ENCODE data around the gene MRC2.

MRC2 gene

GRCh38 chr17:62690168-62690897 lies 62.9 kb downstream of the MRC2 start:
- TF ChIP-seq TAF1 (IDR thresholded peaks at IDR 0.05; ENCODE audit: borderline replicate concordance, insufficient read depth, low read length) = no peak
- no peak for TF ChIP-seq FOXP2 (optimal IDR thresholded peaks at IDR 0.05; ENCODE audit: borderline replicate concordance, extremely low read depth, extremely low read length, insufficient read depth)
- no peak for TF ChIP-seq POLR2AphosphoS5 (IDR thresholded peaks at IDR 0.05; ENCODE audit: low read depth, low read length)
- TF ChIP-seq SIN3A (IDR thresholded peaks at IDR 0.05; ENCODE audit: borderline replicate concordance, insufficient read depth, low read length) = no peak
- TF ChIP-seq, protein P1, sequence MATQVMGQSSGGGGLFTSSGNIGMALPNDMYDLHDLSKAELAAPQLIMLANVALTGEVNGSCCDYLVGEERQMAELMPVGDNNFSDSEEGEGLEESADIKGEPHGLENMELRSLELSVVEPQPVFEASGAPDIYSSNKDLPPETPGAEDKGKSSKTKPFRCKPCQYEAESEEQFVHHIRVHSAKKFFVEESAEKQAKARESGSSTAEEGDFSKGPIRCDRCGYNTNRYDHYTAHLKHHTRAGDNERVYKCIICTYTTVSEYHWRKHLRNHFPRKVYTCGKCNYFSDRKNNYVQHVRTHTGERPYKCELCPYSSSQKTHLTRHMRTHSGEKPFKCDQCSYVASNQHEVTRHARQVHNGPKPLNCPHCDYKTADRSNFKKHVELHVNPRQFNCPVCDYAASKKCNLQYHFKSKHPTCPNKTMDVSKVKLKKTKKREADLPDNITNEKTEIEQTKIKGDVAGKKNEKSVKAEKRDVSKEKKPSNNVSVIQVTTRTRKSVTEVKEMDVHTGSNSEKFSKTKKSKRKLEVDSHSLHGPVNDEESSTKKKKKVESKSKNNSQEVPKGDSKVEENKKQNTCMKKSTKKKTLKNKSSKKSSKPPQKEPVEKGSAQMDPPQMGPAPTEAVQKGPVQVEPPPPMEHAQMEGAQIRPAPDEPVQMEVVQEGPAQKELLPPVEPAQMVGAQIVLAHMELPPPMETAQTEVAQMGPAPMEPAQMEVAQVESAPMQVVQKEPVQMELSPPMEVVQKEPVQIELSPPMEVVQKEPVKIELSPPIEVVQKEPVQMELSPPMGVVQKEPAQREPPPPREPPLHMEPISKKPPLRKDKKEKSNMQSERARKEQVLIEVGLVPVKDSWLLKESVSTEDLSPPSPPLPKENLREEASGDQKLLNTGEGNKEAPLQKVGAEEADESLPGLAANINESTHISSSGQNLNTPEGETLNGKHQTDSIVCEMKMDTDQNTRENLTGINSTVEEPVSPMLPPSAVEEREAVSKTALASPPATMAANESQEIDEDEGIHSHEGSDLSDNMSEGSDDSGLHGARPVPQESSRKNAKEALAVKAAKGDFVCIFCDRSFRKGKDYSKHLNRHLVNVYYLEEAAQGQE (IDR thresholded peaks at IDR 0.05; ENCODE audit: insufficient read depth in 1 of 2, low read depth in 2 of 2, low read length in 2 of 2) = no peak

GRCh38 chr17:62692159-62692651 lies 64.7 kb downstream of the MRC2 start:
- TF ChIP-seq, protein P1 (IDR thresholded peaks at IDR 0.05; ENCODE audit: insufficient read depth in 1 of 2, low read depth in 2 of 2, low read length in 2 of 2) = no peak
- TF ChIP-seq SIN3A (IDR thresholded peaks at IDR 0.05; ENCODE audit: borderline replicate concordance, insufficient read depth, low read length) (no peak), POLR2AphosphoS5 (IDR thresholded peaks at IDR 0.05; ENCODE audit: low read depth, low read length) (no peak), TAF1 (IDR thresholded peaks at IDR 0.05; ENCODE audit: borderline replicate concordance, insufficient read depth, low read length) (no peak), FOXP2 (optimal IDR thresholded peaks at IDR 0.05; ENCODE audit: borderline replicate concordance, extremely low read depth, extremely low read length, insufficient read depth) (no peak)

DNA sequence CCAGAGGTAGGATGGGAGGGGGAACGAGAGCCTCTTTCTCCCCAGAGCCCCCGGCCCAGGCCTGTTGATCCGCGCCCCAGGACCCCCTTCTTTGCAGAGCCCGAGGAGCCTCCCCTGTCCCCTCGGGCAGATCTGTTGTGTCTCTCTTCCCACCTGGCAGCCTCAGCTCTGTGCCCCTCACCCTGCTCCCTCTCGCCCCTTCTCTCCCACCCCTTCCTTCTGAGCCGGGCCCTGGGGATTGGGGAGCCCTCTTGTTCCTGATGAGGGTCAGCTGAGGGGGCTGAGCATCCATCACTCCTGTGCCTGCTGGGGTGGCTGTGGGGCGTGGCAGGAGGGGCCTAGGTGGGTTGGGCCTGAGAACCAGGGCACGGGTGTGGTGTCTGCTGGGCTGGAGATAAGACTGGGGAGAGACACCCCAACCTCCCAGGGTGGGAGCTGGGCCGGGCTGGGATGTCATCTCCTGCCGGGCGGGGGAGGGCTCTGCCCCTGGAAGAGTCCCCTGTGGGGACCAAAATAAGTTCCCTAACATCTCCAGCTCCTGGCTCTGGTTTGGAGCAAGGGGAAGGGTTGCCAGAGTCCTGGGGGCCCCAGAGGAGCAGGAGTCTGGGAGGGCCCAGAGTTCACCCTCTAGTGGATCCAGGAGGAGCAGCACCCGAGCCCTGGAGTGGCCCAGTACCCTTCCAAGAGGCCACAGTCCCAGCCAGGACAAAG lies 65.4 kb downstream of the MRC2 start:
- TF ChIP-seq SIN3A (IDR thresholded peaks at IDR 0.05; ENCODE audit: borderline replicate concordance, insufficient read depth, low read length) = no peak
- TF ChIP-seq POLR2AphosphoS5 (IDR thresholded peaks at IDR 0.05; ENCODE audit: low read depth, low read length) = no peak
- no peak for TF ChIP-seq FOXP2 (optimal IDR thresholded peaks at IDR 0.05; ENCODE audit: borderline replicate concordance, extremely low read depth, extremely low read length, insufficient read depth)
- TF ChIP-seq, protein P1 (IDR thresholded peaks at IDR 0.05; ENCODE audit: insufficient read depth in 1 of 2, low read depth in 2 of 2, low read length in 2 of 2) = no peak
- TF ChIP-seq TAF1 (IDR thresholded peaks at IDR 0.05; ENCODE audit: borderline replicate concordance, insufficient read depth, low read length) = no peak

GRCh38 chr17:62693616-62694409 lies 66.3 kb downstream of the MRC2 start:
- no peak for TF ChIP-seq SIN3A (IDR thresholded peaks at IDR 0.05; ENCODE audit: borderline replicate concordance, insufficient read depth, low read length)

- no peak for TF ChIP-seq TAF1 (IDR thresholded peaks at IDR 0.05; ENCODE audit: borderline replicate concordance, insufficient read depth, low read length)
- TF ChIP-seq, protein P1 (IDR thresholded peaks at IDR 0.05; ENCODE audit: insufficient read depth in 1 of 2, low read depth in 2 of 2, low read length in 2 of 2) = no peak
- TF ChIP-seq POLR2AphosphoS5 (IDR thresholded peaks at IDR 0.05; ENCODE audit: low read depth, low read length) = no peak
- TF ChIP-seq SIN3A (IDR thresholded peaks at IDR 0.05; ENCODE audit: borderline replicate concordance, insufficient read depth, low read length) = no peak
- no peak for TF ChIP-seq FOXP2 (optimal IDR thresholded peaks at IDR 0.05; ENCODE audit: borderline replicate concordance, extremely low read depth, extremely low read length, insufficient read depth)
Observed at GRCh38 chr17:62696256-62696655, 68.8 kb downstream of the MRC2 start.

All from PFSK-1 (cell line).